Stimulated activated naive CD4-positive, alpha-beta T cell (primary cell): ENCODE results near the gene AVP.
"Not testable (repeated sequence)": the region's sequence is repeated elsewhere in the genome, so short reads cannot be mapped to it uniquely, and the experiment has no call there.

Source experiments
- DNase-seq, 6 experiments: peaks; one replicate each; lab custom pipeline; 2025; lab: John Stamatoyannopoulos, UW

AVP gene

GRCh38 chr20:3084283-3084985, at the start of gene AVP:
Gene AVP (minus strand): TSS chr20:3084724. CDS start chr20:3084674, 50 bp downstream.
- no peak for DNase-seq

- DNase-seq: no peak
Observed at GRCh38 chr20:3134151-3134550, 49.6 kb upstream of the AVP start.

- DNase-seq: no peak
Observed at GRCh38 chr20:3133155-3133554, 48.6 kb upstream of the AVP start.

- DNase-seq: no peak
Observed at GRCh38 chr20:3130051-3130600, 45.6 kb upstream of the AVP start.

- no peak for DNase-seq
Observed at GRCh38 chr20:3129094-3129493, 44.6 kb upstream of the AVP start.

GRCh38 chr20:3128275-3128984, 43.9 kb upstream of the AVP start:
- no peak for DNase-seq

GRCh38 chr20:3126527-3126859, 42.0 kb upstream of the AVP start:
- DNase-seq: no peak

- DNase-seq: not testable (repeated sequence)
Observed at GRCh38 chr20:3125776-3126526, 41.4 kb upstream of the AVP start.

GRCh38 chr20:3124773-3125560, 40.4 kb upstream of the AVP start:
- not testable (repeated sequence) for DNase-seq

GRCh38 chr20:3124163-3124562, 39.6 kb upstream of the AVP start:
- DNase-seq: not testable (repeated sequence)

GRCh38 chr20:3123542-3123941, 39.0 kb upstream of the AVP start:
- no peak for DNase-seq

GRCh38 chr20:3121955-3122610, 37.6 kb upstream of the AVP start:
- peak in 1 of 6 experiments; percentile 26 for DNase-seq

GRCh38 chr20:3121271-3121911, 36.9 kb upstream of the AVP start:
- DNase-seq: peak; percentile 7 to 69 (median 52)

- no peak for DNase-seq
Observed at GRCh38 chr20:3119044-3119443, 34.5 kb upstream of the AVP start.

GRCh38 chr20:3117839-3118379, 33.4 kb upstream of the AVP start:
- peak; percentile 27 to 73 (median 50) for DNase-seq

GRCh38 chr20:3116341-3116740, 31.8 kb upstream of the AVP start:
- DNase-seq: no peak

GRCh38 chr20:3115190-3116107, 30.9 kb upstream of the AVP start:
- DNase-seq: peak in 5 of 6 experiments; percentile 2 to 67 (median 53)

GRCh38 chr20:3111995-3112394, 27.5 kb upstream of the AVP start:
- DNase-seq: no peak

GRCh38 chr20:3111507-3111906, 27.0 kb upstream of the AVP start:
- no peak for DNase-seq
